Stimulated activated CD8-positive, alpha-beta memory T cell treated with anti-CD3 and anti-CD28 coated beads, Interleukin-15, amount 100 ng/mL, for 48 hours (primary cell): Measurements from ENCODE around the gene COQ10A.
A peak's percentile ranks its signal among the peaks of the same experiment; 100 is the strongest.

Source experiments
- DNase-seq, 2 donors: peaks; one replicate each; pipeline ENCODE4 v3.0.0-alpha.2; 2020; ENCODE audit warnings: low read depth in 2 of 2

The COQ10A gene

DNA sequence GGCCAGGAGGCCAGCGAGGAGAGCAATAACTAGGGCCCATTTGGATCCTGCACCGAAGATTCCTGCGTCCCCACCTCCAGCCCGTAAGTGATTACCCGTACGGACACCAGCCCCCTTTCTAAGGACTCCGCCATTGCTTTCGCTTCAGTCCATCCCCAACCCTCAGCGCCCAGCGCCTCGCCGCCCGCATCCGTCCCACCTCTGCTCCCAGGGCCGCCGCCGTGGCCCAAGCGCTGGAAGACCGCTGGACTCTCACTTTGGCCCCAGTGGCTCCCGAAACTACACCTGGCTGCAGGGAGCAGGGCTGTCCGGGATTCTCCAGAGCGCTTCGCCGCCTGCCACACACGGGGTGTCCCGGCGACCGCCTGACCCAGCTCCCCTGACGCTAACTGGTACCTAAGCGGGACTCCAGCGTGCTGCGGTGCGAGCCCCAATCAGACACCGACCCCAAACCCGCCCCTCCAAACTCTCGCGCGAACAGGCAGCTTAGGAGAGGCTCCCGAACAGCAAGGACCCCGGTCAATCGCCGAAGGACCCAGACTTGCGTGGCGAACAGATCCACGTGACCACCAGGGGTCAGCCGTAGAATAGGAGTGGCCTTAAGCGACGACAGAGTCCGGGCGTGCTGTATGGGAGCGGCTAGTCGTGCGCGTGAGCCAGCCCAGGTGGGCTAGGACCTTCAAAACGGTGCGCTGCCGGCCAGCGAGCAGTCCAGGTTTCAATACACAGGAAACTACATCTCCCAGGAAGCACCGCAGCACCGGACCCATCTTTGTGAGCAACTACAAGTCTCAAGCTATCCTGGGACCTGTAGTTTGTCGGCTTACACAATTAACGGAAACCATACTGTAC lies 49.1 kb downstream of the COQ10A start, which contains the start of gene CNPY2:
TSS of gene CNPY2 (minus strand) at position 367 of the 852 bp plus-strand sequence. CDS start 771 bp downstream, outside the sequence.
- peak; percentile 94 to 95 for DNase-seq

DNA sequence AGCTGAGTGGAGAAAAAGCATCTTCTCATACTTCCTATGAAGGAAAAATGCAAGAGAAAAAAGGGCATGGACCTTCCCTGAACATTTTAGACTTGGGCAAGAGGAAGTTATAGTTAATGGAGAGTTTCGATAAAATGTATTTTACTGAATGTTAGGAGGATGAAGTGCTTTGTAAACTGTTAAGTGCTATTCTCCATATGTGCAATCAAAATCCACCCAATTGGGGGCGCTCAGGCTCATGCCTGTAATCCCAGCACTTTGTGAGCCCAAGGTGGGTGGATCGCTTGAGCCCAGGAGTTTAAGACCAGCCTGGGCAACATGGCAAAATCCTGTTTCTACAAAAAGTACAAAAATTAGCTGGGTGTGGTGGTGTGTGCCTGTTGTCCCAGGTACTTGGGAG lies 50.9 kb downstream of the COQ10A start:
- no peak for DNase-seq
